Measurements from ENCODE around the gene NDUFAF3.

NDUFAF3 gene, protein sequence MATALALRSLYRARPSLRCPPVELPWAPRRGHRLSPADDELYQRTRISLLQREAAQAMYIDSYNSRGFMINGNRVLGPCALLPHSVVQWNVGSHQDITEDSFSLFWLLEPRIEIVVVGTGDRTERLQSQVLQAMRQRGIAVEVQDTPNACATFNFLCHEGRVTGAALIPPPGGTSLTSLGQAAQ

GRCh38 chr3:49021813-49022687 is at the start of gene NDUFAF3:
Gene NDUFAF3, plus strand, starts transcription at chr3:49022121. Its CDS starts 24 bp downstream, at chr3:49022145.
- H3K4me3 Mint-ChIP-seq, result peak within 1 kb of the TSS; percentile 91 to 95

DNA sequence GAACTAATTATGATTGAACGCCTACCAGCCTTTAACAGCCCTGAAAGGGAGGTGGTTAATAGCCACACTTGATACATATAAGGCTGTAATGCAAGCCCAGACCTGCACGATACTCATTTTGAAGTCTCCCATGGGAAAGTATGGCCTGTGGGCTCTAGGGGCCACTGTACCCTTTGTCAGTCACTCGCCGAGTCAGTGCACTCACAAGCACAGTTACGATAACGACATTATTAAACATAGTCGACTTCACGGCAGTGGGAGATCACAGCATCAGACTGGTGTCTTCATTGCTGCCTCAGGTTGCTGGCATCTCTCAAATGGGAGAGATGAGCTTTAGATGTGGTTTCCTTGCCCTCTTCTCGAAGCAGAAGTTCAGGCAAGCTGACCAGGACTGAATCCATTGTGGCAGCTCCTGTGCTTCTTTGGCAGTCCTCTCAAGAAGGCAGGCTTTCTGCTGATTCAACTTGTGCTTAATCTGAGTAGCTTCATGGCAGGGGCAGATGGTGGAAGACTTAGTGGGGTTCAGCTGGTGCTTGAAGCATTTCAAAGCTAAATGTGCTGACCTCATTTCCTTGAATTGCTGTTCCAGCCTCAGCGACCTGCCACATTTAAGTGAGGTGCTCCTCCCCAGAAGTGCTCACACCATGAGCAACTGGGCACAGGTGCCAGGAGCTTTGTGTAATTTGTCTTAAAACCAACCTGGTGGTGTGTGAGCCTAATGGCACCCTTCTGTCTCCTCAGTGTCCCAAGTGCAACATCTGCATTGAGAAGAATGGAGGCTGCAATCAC is 47.7 kb upstream of the NDUFAF3 start:
- ATAC-seq (replicated peaks), result no peak
- Mint-ChIP-seq H3K4me1 (no peaks in the 10 kb centered on the region), H3K9me3 (no peaks in the 10 kb centered on the region), H3K27ac (no peak overlapping the region), H3K27me3 (no peaks in the 10 kb centered on the region), H3K4me3 (no peak overlapping the region), H3K36me3 (peaks cover 33 to 40% of the 10 kb centered on the region in 2 donors)
- no peak for DNase-seq

More at GRCh38 chr3:49021813-49022687, at the start of gene NDUFAF3:
- H3K4me1 Mint-ChIP-seq, result peaks cover 45 to 80% of the 10 kb centered on the region in 2 donors
- H3K27me3 Mint-ChIP-seq, result no peaks in the 10 kb centered on the region
- peaks cover 57 to 61% of the 10 kb centered on the region in 2 donors for H3K36me3 Mint-ChIP-seq
- H3K27ac Mint-ChIP-seq, result peak within 1 kb of the TSS; percentile 99
- DNase-seq (peak; percentile 98), ATAC-seq (replicated peaks) (peak; percentile 66 to 68)
- H3K9me3 Mint-ChIP-seq, result no peaks in the 10 kb centered on the region

DNA sequence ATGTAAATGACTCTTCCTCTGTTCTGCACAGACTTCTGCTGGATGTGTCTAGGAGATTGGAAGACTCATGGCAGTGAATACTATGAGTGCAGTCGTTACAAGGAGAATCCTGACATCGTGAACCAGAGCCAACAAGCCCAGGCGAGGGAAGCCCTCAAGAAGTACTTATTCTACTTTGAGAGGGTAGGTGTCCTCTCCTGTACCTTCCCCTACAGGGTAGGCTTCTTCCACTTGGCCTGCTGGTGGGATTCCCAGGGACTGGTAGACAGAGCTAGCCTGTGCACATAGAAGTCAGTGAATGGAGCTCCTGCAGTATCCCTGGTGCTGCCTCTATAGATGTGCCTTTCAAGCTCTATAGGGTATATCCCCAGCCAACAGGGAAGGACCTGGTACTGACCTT is 42.5 kb upstream of the NDUFAF3 start:
- Mint-ChIP-seq H3K9me3 (no peaks in the 10 kb centered on the region), H3K36me3 (peaks cover 33 to 49% of the 10 kb centered on the region in 2 donors), H3K4me1 (no peaks in the 10 kb centered on the region), H3K4me3 (no peak overlapping the region), H3K27me3 (no peaks in the 10 kb centered on the region), H3K27ac (no peak overlapping the region)
- DNase-seq, result no peak
- ATAC-seq (replicated peaks), result no peak

DNA sequence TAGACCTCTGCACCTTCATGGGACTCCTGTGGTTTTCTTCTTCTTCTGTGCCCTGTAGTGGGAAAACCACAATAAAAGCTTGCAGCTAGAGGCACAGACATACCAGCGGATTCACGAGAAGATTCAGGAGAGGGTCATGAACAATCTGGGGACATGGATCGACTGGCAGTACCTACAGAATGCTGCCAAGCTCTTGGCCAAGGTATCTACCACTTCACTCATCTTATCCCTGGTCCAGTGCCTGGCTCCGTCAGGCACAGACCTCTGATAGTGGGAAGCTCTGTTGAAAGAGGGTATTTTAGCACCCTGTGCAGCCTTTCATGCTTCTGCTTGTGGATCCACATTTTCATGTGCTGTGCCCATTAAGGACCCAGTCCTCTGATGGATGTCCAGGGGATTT is 41.6 kb upstream of the NDUFAF3 start:
- DNase-seq (no peak), ATAC-seq (replicated peaks) (no peak)
- no peaks in the 10 kb centered on the region for H3K27me3 Mint-ChIP-seq
- no peak overlapping the region for H3K4me3 Mint-ChIP-seq
- H3K9me3 Mint-ChIP-seq, result no peaks in the 10 kb centered on the region
- H3K36me3 Mint-ChIP-seq, result peaks cover 30 to 52% of the 10 kb centered on the region in 2 donors
- H3K27ac Mint-ChIP-seq, result no peak overlapping the region
- no peaks in the 10 kb centered on the region for H3K4me1 Mint-ChIP-seq

DNA sequence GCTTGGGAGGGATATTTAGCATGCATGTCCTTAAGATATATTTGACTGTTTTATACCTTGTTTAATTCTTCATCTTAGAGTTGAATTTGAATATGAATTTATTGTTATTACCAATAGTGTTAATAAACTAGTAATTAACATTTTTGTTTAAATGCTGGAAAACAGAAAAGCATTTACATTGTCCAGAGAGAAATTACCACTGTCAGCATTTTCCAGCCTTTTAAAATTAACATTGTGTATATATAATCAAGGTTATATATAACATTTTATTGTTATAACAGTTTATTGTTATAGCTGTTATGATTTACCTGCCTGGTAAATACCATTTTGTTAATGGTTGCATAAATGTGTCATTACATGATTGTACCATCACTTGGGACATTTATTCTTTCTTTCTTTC is 39.9 kb upstream of the NDUFAF3 start:
- H3K4me1 Mint-ChIP-seq, result peaks cover 0 to 3% of the 10 kb centered on the region in 2 donors
- H3K4me3 Mint-ChIP-seq, result no peak overlapping the region
- peaks cover 33 to 62% of the 10 kb centered on the region in 2 donors for H3K36me3 Mint-ChIP-seq
- H3K27me3 Mint-ChIP-seq, result no peaks in the 10 kb centered on the region
- H3K27ac Mint-ChIP-seq, result no peak overlapping the region
- DNase-seq (no peak), ATAC-seq (replicated peaks) (no peak)
- no peaks in the 10 kb centered on the region for H3K9me3 Mint-ChIP-seq

GRCh38 chr3:48982686-48983085 is 39.2 kb upstream of the NDUFAF3 start:
- Mint-ChIP-seq H3K27me3 (no peaks in the 10 kb centered on the region), H3K9me3 (no peaks in the 10 kb centered on the region), H3K27ac (no peak overlapping the region), H3K4me3 (no peak overlapping the region), H3K36me3 (peaks cover 31 to 59% of the 10 kb centered on the region in 2 donors), H3K4me1 (peaks cover 2 to 3% of the 10 kb centered on the region in 2 donors)
- no peak for DNase-seq
- no peak for ATAC-seq (replicated peaks)

DNA sequence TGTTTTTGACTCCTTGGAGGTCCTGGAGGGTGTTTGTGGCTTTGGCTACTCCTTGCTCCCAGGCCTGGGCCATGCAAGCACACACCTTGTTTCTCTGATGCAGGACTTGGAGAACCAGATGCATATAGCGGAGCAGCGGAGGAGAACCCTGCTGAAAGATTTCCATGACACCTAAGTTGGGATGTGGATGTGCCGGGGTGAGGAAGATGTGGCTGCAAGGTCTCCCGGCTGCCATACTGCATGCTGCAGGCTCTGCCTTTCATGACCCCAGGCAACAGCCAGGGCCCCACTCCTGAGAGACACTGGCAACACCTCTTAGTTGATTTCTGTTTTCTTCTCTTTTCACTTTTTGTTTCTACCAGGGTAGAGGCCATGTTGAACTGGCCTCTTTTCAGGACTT is 38.8 kb upstream of the NDUFAF3 start:
- H3K27me3 Mint-ChIP-seq, result no peaks in the 10 kb centered on the region

DNA sequence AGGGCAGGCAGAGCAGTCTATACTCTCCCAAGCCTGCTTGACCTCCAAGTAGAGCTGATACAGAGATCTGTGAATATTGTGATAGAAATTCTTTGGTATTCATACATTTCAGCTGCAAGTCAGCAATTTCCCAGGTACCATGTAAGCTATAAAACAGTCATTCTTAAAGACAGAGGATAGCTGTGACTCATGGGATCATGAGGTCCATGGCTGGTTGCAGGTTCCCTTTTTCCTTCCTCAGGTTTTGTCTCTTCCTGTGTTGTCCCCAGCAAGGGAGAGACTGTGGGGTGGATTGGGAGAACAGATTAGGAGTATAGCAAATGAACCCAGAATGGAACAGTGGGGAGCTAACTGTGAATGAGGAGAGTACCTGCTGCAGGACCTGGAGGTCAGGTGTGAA is 37.3 kb upstream of the NDUFAF3 start:
- H3K4me1 Mint-ChIP-seq, result peaks cover 12 to 17% of the 10 kb centered on the region in 2 donors
- no peak overlapping the region for H3K27ac Mint-ChIP-seq
- DNase-seq (no peak), ATAC-seq (replicated peaks) (no peak)
- H3K4me3 Mint-ChIP-seq, result no peak overlapping the region
- peaks cover 20 to 52% of the 10 kb centered on the region in 2 donors for H3K36me3 Mint-ChIP-seq
- H3K27me3 Mint-ChIP-seq, result no peaks in the 10 kb centered on the region
- H3K9me3 Mint-ChIP-seq, result no peaks in the 10 kb centered on the region

More for the DNA sequence above, 38.8 kb upstream of the NDUFAF3 start:
- Mint-ChIP-seq H3K4me1 (peaks cover 5 to 6% of the 10 kb centered on the region in 2 donors), H3K36me3 (peaks cover 27 to 60% of the 10 kb centered on the region in 2 donors), H3K4me3 (no peak overlapping the region), H3K9me3 (no peaks in the 10 kb centered on the region), H3K27ac (peak overlapping the region; percentile 14)
- no peak for ATAC-seq (replicated peaks)
- no peak for DNase-seq

DNA sequence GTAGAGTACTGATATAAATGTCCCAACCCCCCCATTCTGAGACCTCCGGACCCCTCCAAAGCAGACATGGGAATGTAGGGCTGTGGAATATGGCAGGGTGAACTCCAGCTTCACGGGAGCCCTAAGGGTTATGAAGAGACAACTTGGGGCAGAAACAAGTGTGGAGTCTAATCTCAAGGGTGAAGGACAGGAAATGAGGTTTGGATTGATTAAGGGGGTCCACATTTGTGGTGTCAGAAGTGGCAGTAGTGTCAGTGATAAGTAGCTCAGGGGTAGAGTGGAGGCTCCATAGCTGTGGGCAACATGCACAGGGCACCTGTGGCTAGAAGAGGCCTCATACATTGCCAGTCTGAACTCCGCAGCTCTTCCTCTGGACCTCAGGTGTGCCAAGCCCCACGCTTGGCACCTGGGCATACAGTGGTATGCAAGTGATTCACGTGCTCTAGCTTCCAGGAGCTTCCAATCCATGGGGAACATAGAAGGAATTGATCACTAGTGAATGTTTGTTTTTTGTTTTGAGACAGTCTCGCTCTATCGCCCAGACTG is 36.0 kb upstream of the NDUFAF3 start:
- Mint-ChIP-seq H3K27ac (peak overlapping the region; percentile 28), H3K27me3 (no peaks in the 10 kb centered on the region), H3K4me3 (no peak overlapping the region), H3K9me3 (no peaks in the 10 kb centered on the region), H3K4me1 (peaks cover 13 to 23% of the 10 kb centered on the region in 2 donors), H3K36me3 (peaks cover 21 to 45% of the 10 kb centered on the region in 2 donors)
- no peak for ATAC-seq (replicated peaks)
- DNase-seq, result no peak

DNA sequence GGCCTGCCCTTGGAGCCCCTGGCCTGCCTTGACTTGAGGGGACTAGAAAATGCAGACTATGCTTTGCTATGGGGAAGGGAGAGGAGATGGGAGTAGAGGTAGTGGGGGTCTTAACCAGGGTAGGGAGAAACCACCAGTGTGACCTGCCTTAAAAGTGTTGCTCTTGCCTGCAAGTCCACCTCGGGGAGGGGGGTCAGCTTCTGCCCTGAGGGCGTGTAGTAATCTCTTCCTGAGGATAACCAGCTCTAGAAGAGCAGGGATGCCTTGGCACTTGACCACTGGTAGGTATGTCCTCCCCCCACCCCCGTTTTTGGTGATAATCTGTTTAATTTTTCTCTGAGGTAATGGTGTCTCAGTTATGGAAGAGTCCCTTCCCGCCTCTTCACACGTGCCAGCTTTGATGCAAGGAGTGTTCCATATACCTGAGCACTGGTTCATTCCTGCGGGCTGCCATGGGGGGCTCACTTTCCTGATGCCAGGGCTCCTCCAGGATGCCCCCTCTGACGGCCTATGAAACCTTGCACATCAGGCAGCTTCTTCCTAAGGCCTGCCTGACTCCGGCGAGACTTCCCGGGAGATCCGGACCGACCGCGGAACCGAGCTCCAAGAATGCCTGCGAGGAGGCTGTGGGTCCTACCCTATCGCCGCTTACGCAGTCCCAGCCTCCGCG is 32.7 kb upstream of the NDUFAF3 start:
- DNase-seq (no peak), ATAC-seq (replicated peaks) (peak; percentile 0 to 2)
- H3K27me3 Mint-ChIP-seq, result no peaks in the 10 kb centered on the region
- peaks cover 25 to 42% of the 10 kb centered on the region in 2 donors for H3K4me1 Mint-ChIP-seq
- H3K9me3 Mint-ChIP-seq, result no peaks in the 10 kb centered on the region
- peak overlapping the region; percentile 97 to 98 for H3K4me3 Mint-ChIP-seq
- H3K36me3 Mint-ChIP-seq, result peaks cover 8 to 28% of the 10 kb centered on the region in 2 donors
- peak overlapping the region; percentile 97 for H3K27ac Mint-ChIP-seq

- Mint-ChIP-seq H3K9me3 (no peaks in the 10 kb centered on the region), H3K36me3 (peaks cover 11 to 29% of the 10 kb centered on the region in 2 donors), H3K27ac (peak within 1 kb of the TSS; percentile 97), H3K4me3 (peak within 1 kb of the TSS; percentile 97 to 98), H3K4me1 (peaks cover 26 to 46% of the 10 kb centered on the region in 2 donors), H3K27me3 (no peaks in the 10 kb centered on the region)
- DNase-seq (peak; percentile 77), ATAC-seq (replicated peaks) (peak; percentile 81 to 82)
Measured at GRCh38 chr3:48989796-48990635, 31.9 kb upstream of the NDUFAF3 start, which contains the start of gene P4HTM. Gene P4HTM, plus strand, starts transcription at chr3:48990241. Its CDS starts 16 bp downstream, at chr3:48990257.

GRCh38 chr3:48990636-48991469 is 31.1 kb upstream of the NDUFAF3 start:
- Mint-ChIP-seq H3K27ac (peak overlapping the region; percentile 93), H3K36me3 (peaks cover 20 to 25% of the 10 kb centered on the region in 2 donors), H3K4me3 (peak overlapping the region; percentile 90 to 91), H3K9me3 (no peaks in the 10 kb centered on the region), H3K27me3 (no peaks in the 10 kb centered on the region), H3K4me1 (peaks cover 26 to 51% of the 10 kb centered on the region in 2 donors)
- DNase-seq (no peak), ATAC-seq (replicated peaks) (peak; percentile 20 to 35)
